ENCODE results near the gene RAD18.

Gene RAD18

DNA sequence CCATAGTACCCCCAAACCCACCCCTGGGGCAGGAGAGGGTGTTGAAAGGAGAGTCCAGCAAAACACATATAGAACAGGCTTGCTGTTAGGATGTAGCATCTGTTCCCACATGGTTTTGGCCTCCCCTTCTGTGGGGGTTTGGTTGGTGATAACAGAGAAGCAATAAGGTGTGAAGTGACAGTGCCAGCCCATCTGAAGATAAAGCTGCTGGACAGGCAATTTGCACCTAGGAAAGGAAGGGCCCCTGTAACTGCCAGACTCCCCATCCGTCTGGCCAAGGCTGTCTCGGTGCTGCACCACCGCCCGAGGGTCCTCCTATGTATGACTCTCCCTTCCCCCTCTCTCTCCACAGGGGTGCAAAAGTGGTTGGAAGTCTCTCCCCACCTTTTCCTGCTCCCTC is 99.4 kb downstream of the RAD18 start:
- DNase-seq, result no peak

DNA sequence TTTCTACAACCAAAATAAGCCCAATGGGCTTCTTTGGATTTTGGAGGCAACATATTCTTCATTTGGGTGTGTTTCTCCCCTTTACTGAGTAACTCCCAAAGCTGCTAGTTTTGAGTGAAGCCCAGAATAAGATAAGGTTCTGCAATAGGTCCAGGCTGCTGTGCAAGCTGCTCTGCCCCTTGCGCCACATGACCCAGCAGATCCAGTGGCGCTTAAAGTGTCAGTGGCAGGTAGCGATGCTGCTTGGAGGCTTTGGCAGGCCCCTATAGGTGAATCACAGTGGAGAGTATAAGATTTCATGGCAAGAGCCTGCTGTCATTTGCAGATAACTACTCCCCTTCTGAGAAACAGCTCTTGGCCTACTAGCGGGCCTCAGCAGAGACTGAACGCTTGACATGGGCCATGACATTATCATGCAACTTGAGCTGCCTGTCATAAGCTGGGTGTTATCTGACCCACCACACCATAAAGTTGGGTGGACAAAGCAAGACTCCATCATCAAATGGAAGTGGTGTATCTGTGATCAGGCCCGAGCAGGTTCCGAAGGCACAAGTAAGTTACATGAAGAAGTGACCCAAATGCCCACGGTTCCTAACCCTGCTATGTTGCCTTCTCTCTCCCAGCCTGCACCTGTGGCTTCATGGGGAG is 105.4 kb downstream of the RAD18 start:
- no peak for DNase-seq

DNA sequence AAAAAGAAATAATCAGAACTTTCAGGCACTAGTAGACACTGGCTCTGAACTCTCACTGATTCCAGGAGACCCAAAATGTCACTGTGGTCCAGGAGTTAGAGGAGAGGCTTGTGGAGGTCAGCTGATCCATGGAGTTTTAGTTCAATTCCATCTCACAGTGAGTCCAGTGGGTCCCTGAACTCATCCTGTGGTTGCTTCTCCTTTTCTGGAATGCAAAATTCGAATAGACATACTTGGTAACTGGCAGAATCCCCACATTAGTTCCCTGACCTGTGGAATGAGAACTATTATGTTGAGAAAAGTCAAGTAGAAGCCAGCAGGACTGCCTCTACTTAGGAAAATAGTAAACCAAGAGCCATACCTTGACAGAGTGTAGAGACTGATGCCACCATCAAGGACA is 106.6 kb downstream of the RAD18 start:
- no peak for DNase-seq

DNA sequence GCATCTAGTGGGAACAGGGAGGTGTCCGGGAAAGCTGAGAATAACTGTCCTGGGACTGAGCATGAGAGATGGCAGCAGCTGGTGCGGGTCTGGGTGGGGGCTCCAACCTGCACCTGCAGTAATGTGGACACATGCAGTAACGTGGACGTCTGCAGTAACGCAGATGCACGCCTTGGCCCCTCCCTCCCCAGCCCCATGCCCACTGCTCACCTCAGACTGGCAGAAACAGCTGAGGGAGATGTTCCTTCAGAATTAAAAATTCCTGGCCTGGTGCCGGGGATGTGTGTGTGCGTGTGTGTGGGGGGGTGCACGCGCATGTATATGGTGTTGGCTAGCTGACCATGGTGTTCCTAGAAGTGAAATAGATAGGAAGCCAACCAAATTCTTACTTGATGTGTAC is 107.2 kb downstream of the RAD18 start:
- DNase-seq, result no peak

DNA sequence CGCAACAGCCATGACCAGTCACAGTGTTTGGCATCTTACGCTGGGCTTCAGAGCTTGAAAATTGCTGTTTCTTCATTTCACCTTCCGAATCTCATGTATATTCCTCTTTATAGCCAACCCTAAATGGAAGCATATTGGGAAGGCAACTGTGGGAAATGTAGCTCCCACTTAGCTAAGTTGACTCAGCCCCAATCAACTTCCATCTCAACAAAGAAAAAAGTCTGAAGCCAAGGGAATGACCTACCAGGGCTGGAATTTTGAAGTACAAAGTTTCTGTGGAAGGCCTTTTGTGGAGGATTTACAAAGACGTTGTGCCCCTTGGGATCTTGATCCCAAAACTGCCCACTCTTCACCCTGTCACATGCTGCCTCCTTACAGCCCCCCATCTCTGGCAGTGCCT is 108.6 kb downstream of the RAD18 start:
- no peak for DNase-seq

DNA sequence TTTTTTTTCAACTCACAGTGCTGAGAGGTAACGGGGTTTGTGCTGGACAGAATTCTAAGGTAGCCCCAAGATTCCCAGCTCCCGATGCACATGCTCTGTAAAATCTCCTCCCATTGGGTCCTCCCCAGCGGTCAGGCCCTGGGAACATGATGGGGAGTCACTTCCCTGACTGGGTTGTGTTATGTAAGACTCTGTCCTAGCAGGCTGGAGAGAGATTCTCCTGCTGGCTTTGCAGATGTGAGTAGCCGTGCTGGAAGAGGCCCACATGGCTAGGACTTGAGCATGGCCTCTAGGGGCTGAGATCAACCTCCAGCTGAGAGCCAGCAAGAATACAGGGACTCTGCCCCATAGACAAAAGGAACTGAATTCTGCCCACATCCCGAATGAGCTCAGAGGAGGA is 110.2 kb downstream of the RAD18 start:
- DNase-seq, result no peak

DNA sequence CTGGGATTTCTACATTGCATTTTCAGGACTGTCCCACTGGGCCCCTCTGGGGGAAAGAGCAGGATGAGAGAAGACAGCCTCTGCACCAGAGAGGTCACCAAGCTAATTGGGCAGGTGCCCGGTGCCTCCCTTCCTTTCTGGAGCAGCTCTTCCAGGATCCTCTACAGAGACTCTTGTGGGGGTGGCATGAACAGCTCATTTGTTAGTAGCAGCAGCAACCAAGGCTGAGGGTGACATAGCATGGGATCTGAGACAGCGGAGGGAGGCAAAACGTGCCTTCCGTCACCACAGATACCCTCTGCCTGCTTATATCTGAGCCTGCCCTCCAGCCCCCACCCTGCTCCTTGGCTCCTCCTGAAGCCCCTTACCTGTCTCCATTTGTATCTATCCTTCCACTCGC is 110.8 kb downstream of the RAD18 start:
- no peak for DNase-seq

DNA sequence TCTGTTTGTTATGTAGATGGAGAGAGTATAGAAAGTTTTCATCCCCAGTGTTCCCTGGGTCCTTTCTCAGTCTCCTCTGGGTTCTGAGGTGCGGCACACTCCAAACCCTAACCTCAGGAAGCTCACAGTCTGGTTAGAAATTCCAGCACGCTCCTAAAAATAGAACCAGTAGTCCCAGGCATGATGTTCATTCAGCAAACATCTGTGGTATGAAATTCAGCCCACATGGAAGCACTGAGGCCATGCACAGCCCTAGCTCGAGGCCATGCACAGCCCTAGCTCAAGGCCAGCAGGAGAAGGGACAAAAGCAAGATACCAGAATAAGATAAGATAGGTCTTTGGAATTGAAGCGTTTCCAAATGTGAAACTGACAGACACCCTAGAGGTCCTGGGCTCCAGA is 111.6 kb downstream of the RAD18 start:
- DNase-seq, result no peak

DNA sequence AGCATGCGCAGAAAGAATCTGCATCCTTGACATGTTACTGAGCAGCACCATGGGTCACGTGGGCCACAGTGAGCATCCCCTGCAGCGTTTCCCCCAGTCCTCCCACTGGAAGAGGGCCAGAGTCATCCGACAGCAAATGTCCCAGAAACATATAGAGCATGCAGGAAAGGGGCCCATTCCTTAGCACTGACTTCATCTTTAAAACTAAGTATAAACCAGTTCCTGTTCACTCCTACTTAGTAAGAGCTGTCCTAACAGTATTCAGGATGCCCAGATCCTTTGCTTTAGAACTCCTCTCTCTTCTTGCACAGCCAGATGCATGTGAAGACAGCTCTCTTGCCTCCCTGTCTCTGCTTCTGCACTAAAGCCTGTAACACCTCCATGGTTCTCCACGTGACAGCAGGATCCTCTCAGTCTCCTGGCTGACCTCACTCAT is 114.6 kb downstream of the RAD18 start:
- DNase-seq, result no peak

DNA sequence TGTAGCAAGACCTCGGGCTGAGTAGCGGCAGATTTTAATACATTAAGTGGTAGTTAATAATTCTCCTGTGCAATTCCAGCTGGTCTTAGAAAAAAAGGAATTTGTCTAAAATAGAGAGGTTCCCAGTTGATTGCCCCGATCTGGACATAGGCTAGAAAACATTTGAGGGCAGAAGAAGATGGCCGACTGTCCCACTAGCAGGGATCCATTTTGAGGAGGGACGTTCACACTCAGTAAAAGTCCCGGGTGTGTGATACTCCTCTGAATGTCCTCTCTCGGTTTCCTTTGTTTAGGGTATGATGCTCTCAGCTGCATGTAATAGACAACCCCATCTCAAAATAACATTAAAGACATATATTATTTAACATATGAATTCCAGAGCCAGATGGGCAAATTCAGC is 116.0 kb downstream of the RAD18 start:
- no peak for DNase-seq

DNA sequence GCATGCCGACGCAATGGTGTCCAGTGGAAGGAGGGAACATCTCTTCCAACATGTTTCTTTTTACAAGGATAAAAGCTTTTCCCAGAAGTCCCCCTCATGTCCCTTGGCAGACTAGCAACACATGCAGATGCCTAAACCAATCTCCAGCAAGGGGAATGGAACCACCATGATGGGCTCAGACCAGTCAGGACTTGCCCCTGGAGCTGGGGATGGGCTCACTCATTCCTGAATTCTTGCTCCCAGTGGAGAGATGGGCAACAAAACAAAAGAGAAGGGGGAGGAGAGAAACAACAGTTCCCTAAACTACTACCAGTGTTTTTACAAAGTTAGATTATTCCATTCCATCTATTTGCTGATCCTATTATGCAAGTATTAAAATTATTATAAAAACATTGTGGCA is 117.1 kb downstream of the RAD18 start:
- DNase-seq, result no peak

DNA sequence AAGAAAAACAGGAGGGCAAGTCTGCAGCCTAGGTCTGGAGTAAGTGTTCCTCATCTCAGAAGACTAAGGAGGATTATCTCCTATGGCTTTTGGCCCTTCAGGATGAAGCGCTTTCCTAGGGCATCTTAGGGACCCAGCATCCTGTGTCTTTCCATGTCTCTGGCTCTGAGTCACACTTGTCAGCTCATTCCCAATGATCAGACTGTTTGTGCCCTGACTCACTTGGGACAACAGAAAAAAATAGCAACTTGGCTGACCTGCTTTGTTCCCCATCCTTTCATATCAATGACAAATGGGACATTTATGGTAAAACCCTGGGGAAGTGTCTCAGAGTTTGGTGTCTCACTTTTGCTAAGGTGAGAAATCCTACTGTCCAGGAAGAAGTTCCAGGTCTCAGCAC is 117.6 kb downstream of the RAD18 start:
- DNase-seq, result no peak

DNA sequence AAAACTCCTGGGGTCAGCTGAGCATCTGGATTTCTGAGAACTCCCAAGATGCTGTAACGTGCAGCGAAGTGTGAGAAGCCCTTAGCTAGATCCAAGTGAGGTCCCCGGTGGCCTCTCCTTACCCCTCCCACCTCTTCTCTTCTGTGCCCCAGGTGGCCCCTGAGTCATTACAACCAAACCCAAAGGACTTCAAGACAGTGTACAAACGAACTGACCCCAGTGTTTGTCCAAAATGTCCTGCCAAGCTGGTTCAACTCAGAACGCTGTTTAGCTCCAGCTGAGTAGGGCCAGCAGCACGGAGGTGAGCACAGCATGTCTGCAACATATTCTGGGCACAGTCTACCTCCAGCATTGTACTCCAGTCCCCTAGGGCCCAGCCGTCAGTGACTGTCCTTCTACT is 119.9 kb downstream of the RAD18 start:
- no peak for DNase-seq

DNA sequence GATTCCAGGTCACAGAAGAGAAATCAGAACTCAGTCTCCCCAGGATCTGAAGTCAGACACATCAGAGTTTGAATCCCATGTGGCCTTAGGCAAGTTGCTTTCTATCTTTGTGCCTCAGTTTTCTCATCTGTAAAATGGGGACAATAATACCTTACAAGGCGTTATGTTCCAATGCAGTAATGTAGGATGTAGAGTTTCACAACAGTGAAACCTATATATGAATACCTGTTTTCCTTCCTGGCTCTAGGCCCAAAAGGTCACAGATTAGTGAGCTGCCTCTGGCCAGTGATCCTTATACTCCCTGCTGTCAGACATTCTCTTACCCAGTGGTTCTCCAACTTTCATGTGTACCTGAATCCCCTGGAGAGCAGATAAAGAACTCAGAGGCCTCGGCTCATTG is 121.0 kb downstream of the RAD18 start:
- no peak for DNase-seq

DNA sequence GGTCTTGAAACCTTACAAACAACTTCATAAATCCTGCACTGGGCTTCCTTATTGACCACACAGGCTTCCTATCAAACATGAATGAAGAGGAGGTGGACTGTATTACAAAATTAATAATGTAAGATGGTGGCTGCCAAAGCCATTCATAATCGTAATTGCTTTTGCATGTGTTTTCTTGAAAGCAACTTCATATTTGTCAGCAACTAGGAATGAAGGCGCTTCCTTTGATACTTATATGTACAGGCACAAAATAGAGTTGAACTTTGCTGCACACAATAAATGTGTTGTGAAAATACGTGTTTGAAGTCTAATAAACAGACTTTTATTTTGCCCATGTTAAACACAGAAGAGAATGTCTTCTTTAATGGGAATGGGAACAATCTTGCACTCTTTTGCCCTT is 121.8 kb downstream of the RAD18 start:
- DNase-seq, result no peak

DNA sequence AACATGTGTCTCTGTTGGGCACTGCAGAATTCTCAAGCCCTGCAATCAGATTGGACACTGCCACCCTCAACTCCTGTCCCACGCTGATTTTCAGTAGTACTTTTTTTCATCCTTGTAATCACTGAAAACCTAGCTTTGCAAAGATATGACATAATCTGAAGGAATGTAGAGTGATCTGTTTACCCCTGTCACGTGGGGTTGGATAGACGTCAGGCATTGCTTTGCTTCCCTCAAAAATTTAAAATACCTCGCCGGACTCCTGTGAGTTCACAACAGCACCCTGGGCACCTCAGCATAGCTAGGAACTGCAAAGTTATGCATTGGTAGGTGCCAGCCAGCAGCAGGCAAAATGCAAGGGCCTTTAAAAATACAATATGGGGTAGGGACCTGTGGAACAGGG is 122.7 kb downstream of the RAD18 start:
- no peak for DNase-seq

DNA sequence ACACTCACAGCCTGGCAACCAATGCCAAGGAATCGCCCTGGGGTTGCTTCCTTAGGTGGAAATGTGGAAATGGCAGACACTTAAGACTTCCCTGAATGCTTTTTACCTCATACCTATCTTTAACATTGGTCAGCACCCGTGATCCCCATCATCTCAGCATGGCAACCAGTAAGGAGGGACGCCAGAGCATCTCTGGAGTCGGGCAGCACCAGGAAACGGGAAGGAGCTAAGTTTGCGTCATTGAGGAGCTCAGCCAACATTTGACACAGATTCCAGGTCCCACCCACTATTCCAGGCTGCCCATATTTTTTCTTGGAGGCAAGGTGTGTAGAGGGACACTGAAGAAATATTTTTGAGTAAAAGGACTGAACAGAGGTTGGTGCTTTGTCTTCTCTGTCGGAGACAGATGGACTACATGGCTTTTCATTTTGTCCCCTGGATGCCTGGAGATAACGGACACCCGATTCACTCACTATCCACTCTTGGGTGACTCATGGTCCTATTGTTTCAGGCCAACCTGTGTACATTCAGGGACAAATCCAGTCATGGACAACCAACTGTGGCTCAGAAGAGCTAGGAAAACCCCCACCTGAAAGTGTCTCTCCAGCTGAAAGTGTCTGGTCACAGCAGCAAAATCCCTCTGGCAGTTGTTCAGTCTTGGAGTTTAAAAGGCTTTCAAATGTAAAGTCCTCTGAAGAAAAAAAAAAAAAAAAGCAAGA is 123.5 kb downstream of the RAD18 start:
- no peak for DNase-seq

DNA sequence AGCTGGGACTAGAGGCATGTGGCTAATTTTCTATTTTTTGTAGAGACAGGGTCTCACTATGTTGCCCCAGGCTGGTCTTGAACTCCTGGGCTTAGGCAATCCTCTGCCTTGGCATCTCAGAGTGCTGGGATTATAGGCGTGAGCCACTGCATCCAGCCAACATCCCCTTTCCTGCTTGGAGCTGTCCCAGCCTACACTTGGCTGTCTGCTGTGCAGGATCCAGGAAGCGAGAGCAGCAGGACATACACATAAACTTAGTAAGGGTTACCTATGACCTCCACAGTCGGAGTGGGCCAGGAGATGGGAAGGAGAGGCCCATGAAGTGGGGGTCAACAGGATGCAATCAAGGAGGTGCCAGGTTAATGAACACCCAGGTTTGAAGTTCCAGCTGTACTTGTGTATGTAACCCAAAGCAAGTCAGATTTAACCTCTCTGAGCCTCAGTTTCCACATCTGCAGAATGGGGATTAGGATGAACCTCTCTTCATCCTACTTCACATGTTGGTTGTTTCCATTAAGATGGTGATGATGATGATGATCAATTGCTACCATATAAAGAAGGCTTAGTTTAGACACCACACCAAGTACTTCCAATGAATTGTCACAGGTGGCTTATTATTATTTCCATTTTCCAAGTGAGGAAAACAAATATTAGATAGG is 124.4 kb downstream of the RAD18 start:
- no peak for DNase-seq

DNA sequence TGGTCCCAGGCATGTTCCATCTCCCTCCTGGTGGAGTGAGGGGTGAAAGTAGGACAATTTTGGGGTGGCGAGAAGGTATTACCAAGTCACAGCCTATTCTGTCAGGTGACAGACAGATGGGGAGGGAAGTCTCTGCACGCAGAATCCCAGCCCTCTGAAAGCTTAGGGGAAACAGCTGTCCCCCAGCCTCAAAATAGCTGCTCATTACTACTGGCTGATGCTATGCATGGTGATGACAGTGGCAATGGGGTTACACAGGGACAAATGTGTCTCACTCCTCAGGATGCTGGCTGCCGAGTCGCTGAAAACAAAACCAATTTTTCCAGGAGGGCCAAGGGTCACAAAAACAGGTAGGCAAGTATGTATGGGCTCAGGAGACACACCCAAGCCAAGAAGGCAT is 125.0 kb downstream of the RAD18 start:
- no peak for DNase-seq

DNA sequence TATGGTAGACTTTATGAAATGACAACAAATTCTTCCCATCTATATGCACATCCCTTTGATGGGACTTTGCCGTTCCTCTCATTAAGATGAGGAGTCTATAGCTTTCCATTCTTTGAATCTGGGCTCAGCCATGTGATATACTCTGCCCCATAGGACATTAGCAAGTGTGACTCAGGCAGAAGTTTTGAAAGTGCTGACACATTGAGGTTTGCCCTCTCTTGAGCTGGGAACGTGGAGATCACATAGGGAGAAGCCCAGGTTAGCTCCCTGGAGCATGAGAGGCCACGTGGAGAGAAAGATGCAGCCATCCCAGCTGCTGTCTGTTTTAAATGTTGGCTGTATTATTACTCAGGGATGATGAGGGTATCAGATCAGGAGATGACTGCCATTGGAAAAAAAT is 126.1 kb downstream of the RAD18 start:
- DNase-seq, result no peak

DNA sequence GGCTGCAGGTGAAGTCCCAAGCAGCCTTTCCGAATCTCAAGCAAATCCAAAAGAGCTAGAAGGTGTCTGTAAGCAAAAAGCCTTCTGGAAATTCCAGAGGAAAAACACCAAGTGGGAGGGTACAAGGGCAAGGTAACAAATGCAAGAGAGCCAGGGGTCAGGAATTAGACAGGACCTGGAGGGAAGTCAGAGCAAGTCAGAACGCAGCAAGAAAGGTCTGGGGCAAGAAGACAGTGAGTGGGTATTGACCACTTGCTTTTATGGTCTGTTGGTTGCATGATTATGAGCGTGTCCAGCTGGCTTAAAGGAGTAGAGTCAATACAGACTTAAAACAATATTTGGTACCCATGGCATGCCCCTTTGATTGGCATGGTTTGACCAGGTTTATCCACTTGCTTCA is 127.2 kb downstream of the RAD18 start:
- no peak for DNase-seq

DNA sequence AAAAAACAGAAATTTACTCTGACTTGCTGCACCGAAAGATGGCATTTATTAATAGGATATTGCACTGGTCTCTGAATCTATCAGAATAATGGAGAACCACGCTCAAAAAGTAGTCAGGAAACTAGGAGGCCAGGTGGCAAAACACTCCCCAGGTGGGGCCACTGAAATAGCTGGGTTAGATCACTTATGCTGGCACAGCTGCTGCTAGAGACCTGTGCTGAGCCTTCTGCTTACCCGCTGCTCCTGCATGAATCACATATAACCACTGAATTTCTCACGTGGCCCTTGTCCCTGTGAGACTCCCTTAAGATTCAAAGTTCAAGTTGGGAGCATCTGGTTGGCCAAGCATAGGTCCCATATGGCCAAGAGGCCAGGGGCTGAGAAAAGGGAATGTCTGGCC is 127.9 kb downstream of the RAD18 start:
- DNase-seq, result no peak

DNA sequence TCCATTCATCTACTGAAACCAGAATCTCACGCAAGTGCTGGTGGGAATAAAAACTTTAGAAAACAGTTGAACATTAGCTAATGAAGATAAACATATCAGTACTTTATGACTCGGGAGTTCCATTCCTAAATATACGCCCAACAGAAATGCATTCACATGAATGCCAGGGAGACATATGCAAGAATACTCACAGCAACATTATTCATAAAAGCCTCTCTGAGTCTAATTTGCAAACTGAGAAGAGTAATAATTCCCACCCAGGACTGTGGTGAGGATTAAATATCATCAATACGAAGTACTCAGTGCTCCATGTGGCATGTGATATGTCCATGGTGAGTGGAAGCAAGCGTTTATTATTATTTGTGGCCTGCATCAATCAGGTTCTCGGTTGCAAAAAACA is 128.3 kb downstream of the RAD18 start:
- no peak for DNase-seq

DNA sequence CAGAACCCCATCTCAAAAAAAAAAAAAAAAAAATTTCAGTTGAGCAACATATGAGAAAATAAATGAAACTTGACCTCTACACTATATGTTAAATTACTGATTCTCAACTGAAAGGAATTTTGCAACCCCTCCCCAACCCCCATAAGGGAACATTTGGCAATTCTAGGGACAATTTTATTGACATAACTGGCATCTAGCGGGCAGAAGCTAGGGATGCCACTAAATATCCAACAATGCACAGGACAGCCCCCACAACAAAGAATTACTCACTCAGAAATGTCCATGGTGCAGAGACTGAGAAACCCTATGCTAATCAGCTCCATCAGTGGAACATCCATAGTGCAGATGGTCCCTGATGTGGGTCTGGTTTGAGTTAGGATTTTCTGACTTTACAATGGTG is 135.6 kb downstream of the RAD18 start:
- DNase-seq, result no peak

All from effector CD4-positive, alpha-beta T cell (primary cell).